Measurements from ENCODE around the gene ENC1. TPM values are rescaled to one million over a fixed set of nuclear protein-coding genes. Genes with fewer than 3 reads are reported as not detected.
A peak's percentile ranks its signal among the peaks of the same experiment; 100 is the strongest.

ENC1 gene
- total RNA-seq, 1 experiment from 2014 or later: 37.0 TPM

GRCh38 chr5:74634611-74635286, 5.8 kb downstream of the ENC1 start:
- POLR2A ChIA-PET: no interaction called here
- Histone ChIP-seq H3K9me3 (ENCODE audit: control insufficient read depth, insufficient read depth, low read depth, low read length) (no peaks in the 10 kb centered on the region), H3K36me3 (ENCODE audit: control insufficient read depth, insufficient read depth, low read length) (peaks cover 5% of the 10 kb centered on the region), H3K27me3 (ENCODE audit: control insufficient read depth, insufficient read depth, low read length) (no peaks in the 10 kb centered on the region), H3K4me1 (ENCODE audit: control insufficient read depth, insufficient read depth, low read length) (peaks cover 70% of the 10 kb centered on the region), H3K4me3 (ENCODE audit: low read depth in 2 of 2, low read length in 2 of 2) (no peak overlapping the region), H3K27ac (ENCODE audit: low read length) (peak overlapping the region; percentile 55)
- TF ChIP-seq TCF7L2 (IDR thresholded peaks at IDR 0.05; ENCODE audit: low read depth, low read length) (no peak), POLR2AphosphoS5 (IDR thresholded peaks at IDR 0.05; ENCODE audit: low read depth, low read length) (no peak), SIN3A (IDR thresholded peaks at IDR 0.05; ENCODE audit: borderline replicate concordance, insufficient read depth, low read depth, low read length) (no peak)
- TF ChIP-seq, protein P1, sequence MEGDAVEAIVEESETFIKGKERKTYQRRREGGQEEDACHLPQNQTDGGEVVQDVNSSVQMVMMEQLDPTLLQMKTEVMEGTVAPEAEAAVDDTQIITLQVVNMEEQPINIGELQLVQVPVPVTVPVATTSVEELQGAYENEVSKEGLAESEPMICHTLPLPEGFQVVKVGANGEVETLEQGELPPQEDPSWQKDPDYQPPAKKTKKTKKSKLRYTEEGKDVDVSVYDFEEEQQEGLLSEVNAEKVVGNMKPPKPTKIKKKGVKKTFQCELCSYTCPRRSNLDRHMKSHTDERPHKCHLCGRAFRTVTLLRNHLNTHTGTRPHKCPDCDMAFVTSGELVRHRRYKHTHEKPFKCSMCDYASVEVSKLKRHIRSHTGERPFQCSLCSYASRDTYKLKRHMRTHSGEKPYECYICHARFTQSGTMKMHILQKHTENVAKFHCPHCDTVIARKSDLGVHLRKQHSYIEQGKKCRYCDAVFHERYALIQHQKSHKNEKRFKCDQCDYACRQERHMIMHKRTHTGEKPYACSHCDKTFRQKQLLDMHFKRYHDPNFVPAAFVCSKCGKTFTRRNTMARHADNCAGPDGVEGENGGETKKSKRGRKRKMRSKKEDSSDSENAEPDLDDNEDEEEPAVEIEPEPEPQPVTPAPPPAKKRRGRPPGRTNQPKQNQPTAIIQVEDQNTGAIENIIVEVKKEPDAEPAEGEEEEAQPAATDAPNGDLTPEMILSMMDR (IDR thresholded peaks at IDR 0.05): no peak
- TF ChIP-seq, protein P2, sequence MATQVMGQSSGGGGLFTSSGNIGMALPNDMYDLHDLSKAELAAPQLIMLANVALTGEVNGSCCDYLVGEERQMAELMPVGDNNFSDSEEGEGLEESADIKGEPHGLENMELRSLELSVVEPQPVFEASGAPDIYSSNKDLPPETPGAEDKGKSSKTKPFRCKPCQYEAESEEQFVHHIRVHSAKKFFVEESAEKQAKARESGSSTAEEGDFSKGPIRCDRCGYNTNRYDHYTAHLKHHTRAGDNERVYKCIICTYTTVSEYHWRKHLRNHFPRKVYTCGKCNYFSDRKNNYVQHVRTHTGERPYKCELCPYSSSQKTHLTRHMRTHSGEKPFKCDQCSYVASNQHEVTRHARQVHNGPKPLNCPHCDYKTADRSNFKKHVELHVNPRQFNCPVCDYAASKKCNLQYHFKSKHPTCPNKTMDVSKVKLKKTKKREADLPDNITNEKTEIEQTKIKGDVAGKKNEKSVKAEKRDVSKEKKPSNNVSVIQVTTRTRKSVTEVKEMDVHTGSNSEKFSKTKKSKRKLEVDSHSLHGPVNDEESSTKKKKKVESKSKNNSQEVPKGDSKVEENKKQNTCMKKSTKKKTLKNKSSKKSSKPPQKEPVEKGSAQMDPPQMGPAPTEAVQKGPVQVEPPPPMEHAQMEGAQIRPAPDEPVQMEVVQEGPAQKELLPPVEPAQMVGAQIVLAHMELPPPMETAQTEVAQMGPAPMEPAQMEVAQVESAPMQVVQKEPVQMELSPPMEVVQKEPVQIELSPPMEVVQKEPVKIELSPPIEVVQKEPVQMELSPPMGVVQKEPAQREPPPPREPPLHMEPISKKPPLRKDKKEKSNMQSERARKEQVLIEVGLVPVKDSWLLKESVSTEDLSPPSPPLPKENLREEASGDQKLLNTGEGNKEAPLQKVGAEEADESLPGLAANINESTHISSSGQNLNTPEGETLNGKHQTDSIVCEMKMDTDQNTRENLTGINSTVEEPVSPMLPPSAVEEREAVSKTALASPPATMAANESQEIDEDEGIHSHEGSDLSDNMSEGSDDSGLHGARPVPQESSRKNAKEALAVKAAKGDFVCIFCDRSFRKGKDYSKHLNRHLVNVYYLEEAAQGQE (IDR thresholded peaks at IDR 0.05; ENCODE audit: insufficient read depth in 1 of 2, low read depth in 2 of 2, low read length in 1 of 2): no peak
- no TSS peak for BruUV-seq (replicated peaks)
- in situ Hi-C loops (cut with HindIII; ENCODE audit: low pct_unique_long_range_greater_than_20kb, low sequenced_read_pairs): no loop called here
- CTCF ChIA-PET: no interaction called here
- no peak for DNase-seq (ENCODE audit: low read depth, low spot score)
- intact Hi-C loops (cut with micrococcal nuclease; ENCODE audit: unreplicated experiment): no loop called here
- ATAC-seq: no peak

- Histone ChIP-seq H3K36me3 (ENCODE audit: control insufficient read depth, insufficient read depth, low read length) (peaks cover 3% of the 10 kb centered on the region; the same call in 1 of the 2 replicates), H3K27ac (ENCODE audit: low read length) (peak overlapping the region; percentile 93), H3K9me3 (ENCODE audit: control insufficient read depth, insufficient read depth, low read depth, low read length) (no peaks in the 10 kb centered on the region), H3K4me3 (ENCODE audit: low read depth in 2 of 2, low read length in 2 of 2) (no peak overlapping the region), H3K27me3 (ENCODE audit: control insufficient read depth, insufficient read depth, low read length) (no peaks in the 10 kb centered on the region), H3K4me1 (ENCODE audit: control insufficient read depth, insufficient read depth, low read length) (peaks cover 74% of the 10 kb centered on the region)
- intact Hi-C loops (cut with micrococcal nuclease; ENCODE audit: unreplicated experiment): no loop called here
- POLR2A ChIA-PET: no interaction called here
- no peak for DNase-seq (ENCODE audit: low read depth, low spot score)
- ATAC-seq: no peak
- in situ Hi-C loops (cut with HindIII; ENCODE audit: low pct_unique_long_range_greater_than_20kb, low sequenced_read_pairs): no loop called here
- no TSS peak for BruUV-seq (replicated peaks)
- TF ChIP-seq, protein P1 (IDR thresholded peaks at IDR 0.05): no peak
- TF ChIP-seq, protein P2 (IDR thresholded peaks at IDR 0.05; ENCODE audit: insufficient read depth in 1 of 2, low read depth in 2 of 2, low read length in 1 of 2): no peak
- no peak for TF ChIP-seq POLR2AphosphoS5 (IDR thresholded peaks at IDR 0.05; ENCODE audit: low read depth, low read length)
- no peak for TF ChIP-seq TCF7L2 (IDR thresholded peaks at IDR 0.05; ENCODE audit: low read depth, low read length)
- no peak for TF ChIP-seq SIN3A (IDR thresholded peaks at IDR 0.05; ENCODE audit: borderline replicate concordance, insufficient read depth, low read depth, low read length)
- CTCF ChIA-PET: no interaction called here
Measured at GRCh38 chr5:74633695-74634094, 6.8 kb downstream of the ENC1 start.
